Measurements from ENCODE around the gene TIMP4.

The TIMP4 gene

DNA sequence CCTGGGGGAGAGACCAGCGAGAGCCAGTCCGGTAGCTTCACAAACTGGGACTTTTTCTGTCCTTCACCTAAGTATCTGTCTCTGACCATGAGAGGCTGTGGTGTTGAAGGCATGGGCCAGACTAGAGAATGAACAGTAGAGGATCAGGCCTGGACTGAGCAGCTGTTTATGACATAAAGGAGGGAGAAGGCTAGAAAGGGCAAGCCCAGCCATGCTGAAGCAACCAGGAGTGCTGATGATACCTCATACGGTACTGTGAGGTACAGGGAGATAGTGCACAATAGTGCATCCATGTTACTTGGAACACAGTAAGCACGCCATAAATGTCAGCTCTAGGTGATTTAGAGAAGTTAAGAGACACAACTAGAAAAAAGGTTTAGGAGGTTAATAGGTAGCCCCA lies 22.6 kb upstream of the TIMP4 start:
- H3K4me3 ChIP-seq (ENCODE audit: low read length): no peak overlapping the region
- H3K27me3 ChIP-seq (ENCODE audit: control insufficient read depth, low read length): no peaks in the 10 kb centered on the region
- H3K9me3 ChIP-seq (ENCODE audit: control insufficient read depth, insufficient read depth, low read length): no peaks in the 10 kb centered on the region
- no peaks in the 10 kb centered on the region for H3K36me3 ChIP-seq (ENCODE audit: control insufficient read depth, low read length)
- TF ChIP-seq, protein P1, sequence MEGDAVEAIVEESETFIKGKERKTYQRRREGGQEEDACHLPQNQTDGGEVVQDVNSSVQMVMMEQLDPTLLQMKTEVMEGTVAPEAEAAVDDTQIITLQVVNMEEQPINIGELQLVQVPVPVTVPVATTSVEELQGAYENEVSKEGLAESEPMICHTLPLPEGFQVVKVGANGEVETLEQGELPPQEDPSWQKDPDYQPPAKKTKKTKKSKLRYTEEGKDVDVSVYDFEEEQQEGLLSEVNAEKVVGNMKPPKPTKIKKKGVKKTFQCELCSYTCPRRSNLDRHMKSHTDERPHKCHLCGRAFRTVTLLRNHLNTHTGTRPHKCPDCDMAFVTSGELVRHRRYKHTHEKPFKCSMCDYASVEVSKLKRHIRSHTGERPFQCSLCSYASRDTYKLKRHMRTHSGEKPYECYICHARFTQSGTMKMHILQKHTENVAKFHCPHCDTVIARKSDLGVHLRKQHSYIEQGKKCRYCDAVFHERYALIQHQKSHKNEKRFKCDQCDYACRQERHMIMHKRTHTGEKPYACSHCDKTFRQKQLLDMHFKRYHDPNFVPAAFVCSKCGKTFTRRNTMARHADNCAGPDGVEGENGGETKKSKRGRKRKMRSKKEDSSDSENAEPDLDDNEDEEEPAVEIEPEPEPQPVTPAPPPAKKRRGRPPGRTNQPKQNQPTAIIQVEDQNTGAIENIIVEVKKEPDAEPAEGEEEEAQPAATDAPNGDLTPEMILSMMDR (IDR thresholded peaks at IDR 0.05; ENCODE audit: low read depth, low read length, poor library complexity, severe bottlenecking): no peak
- no peaks in the 10 kb centered on the region for H3F3A ChIP-seq (ENCODE audit: control insufficient read depth, insufficient read depth)
- no peaks in the 10 kb centered on the region for H3K79me2 ChIP-seq (ENCODE audit: control insufficient read depth, low read length)
- peaks cover 6% of the 10 kb centered on the region for H3K4me1 ChIP-seq (ENCODE audit: control insufficient read depth, low read length)
- H3K4me2 ChIP-seq (ENCODE audit: low read length): no peak overlapping the region
- no peaks in the 10 kb centered on the region for H3K9me2 ChIP-seq (replicated peaks; ENCODE audit: control insufficient read depth, low read length)
- no peaks in the 10 kb centered on the region for H4K20me1 ChIP-seq (ENCODE audit: control insufficient read depth, insufficient read depth, low read depth, low read length)
- H3K27ac ChIP-seq (ENCODE audit: low read depth, low read length): no peak overlapping the region

DNA sequence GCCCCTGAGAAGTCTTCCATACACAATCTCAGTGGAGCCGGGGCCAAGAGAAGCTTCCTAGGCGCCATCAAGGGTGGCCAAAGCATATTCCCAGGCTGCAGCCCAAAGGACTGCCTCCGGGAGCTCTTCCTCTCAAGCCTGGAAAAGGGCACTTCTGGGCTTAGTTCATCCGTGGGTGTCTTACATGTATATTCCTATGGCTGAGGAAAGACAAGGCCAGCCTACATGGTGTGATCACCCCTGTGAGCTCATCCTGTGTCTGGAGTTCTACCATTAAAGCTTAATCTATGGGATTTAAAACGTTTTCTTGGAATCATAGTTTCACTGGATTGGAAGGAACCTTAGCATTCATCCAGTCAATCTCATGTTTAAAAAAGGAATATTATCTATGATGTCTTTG lies 21.9 kb upstream of the TIMP4 start:
- Histone ChIP-seq H3K9me2 (replicated peaks; ENCODE audit: control insufficient read depth, low read length) (no peaks in the 10 kb centered on the region), H3K27ac (ENCODE audit: low read depth, low read length) (no peak overlapping the region), H3K79me2 (ENCODE audit: control insufficient read depth, low read length) (no peaks in the 10 kb centered on the region), H3K4me2 (ENCODE audit: low read length) (no peak overlapping the region), H3K36me3 (ENCODE audit: control insufficient read depth, low read length) (no peaks in the 10 kb centered on the region), H3K27me3 (ENCODE audit: control insufficient read depth, low read length) (no peaks in the 10 kb centered on the region), H3K4me1 (ENCODE audit: control insufficient read depth, low read length) (peaks cover 6% of the 10 kb centered on the region), H3K4me3 (ENCODE audit: low read length) (no peak overlapping the region), H3K9me3 (ENCODE audit: control insufficient read depth, insufficient read depth, low read length) (no peaks in the 10 kb centered on the region), H4K20me1 (ENCODE audit: control insufficient read depth, insufficient read depth, low read depth, low read length) (no peaks in the 10 kb centered on the region), H3F3A (ENCODE audit: control insufficient read depth, insufficient read depth) (no peaks in the 10 kb centered on the region)
- no peak for TF ChIP-seq EZH2phosphoT487 (IDR thresholded peaks at IDR 0.05; ENCODE audit: borderline replicate concordance, low read length)
- TF ChIP-seq, protein P1 (IDR thresholded peaks at IDR 0.05; ENCODE audit: low read depth, low read length, poor library complexity, severe bottlenecking): no peak

DNA sequence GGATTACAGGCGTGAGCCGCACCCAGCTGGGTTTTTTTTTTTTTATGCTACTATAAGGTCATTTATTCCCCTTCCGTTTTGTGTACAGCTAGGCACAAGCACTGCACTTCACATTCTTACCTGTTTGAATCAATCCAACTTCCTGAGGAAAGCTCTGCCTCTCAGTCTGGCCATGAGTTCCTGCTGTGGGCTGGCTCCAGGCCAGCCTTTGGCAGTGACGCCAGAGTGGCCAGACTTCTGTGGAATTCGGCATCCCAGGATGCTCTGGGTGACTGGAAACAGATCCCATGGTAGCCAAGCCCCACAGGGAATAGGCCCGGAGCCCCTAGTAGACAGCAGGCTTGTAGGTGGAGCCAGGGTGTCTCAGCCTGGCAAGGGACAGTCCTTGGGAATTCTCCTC lies 21.5 kb upstream of the TIMP4 start:
- Histone ChIP-seq H4K20me1 (ENCODE audit: control insufficient read depth, insufficient read depth, low read depth, low read length) (no peaks in the 10 kb centered on the region), H3F3A (ENCODE audit: control insufficient read depth, insufficient read depth) (no peaks in the 10 kb centered on the region), H3K79me2 (ENCODE audit: control insufficient read depth, low read length) (no peaks in the 10 kb centered on the region), H3K4me3 (ENCODE audit: low read length) (no peak overlapping the region), H3K4me1 (ENCODE audit: control insufficient read depth, low read length) (peaks cover 6% of the 10 kb centered on the region), H3K9me2 (replicated peaks; ENCODE audit: control insufficient read depth, low read length) (no peaks in the 10 kb centered on the region), H3K4me2 (ENCODE audit: low read length) (no peak overlapping the region), H3K27me3 (ENCODE audit: control insufficient read depth, low read length) (no peaks in the 10 kb centered on the region), H3K9me3 (ENCODE audit: control insufficient read depth, insufficient read depth, low read length) (no peaks in the 10 kb centered on the region), H3K36me3 (ENCODE audit: control insufficient read depth, low read length) (no peaks in the 10 kb centered on the region), H3K27ac (ENCODE audit: low read depth, low read length) (no peak overlapping the region)
- no peak for TF ChIP-seq EZH2phosphoT487 (IDR thresholded peaks at IDR 0.05; ENCODE audit: borderline replicate concordance, low read length)
- TF ChIP-seq, protein P1 (IDR thresholded peaks at IDR 0.05; ENCODE audit: low read depth, low read length, poor library complexity, severe bottlenecking): no peak

GRCh38 chr3:12179441-12179840 lies 20.7 kb upstream of the TIMP4 start:
- H3K4me2 ChIP-seq (ENCODE audit: low read length): no peak overlapping the region
- no peaks in the 10 kb centered on the region for H3F3A ChIP-seq (ENCODE audit: control insufficient read depth, insufficient read depth)

More at GRCh38 chr3:12179441-12179840, 20.7 kb upstream of the TIMP4 start:
- H3K36me3 ChIP-seq (ENCODE audit: control insufficient read depth, low read length): no peaks in the 10 kb centered on the region
- no peaks in the 10 kb centered on the region for H3K79me2 ChIP-seq (ENCODE audit: control insufficient read depth, low read length)
- H4K20me1 ChIP-seq (ENCODE audit: control insufficient read depth, insufficient read depth, low read depth, low read length): no peaks in the 10 kb centered on the region
- H3K4me1 ChIP-seq (ENCODE audit: control insufficient read depth, low read length): peaks cover 6% of the 10 kb centered on the region
- H3K9me2 ChIP-seq (replicated peaks; ENCODE audit: control insufficient read depth, low read length): no peaks in the 10 kb centered on the region
- TF ChIP-seq, protein P1 (IDR thresholded peaks at IDR 0.05; ENCODE audit: low read depth, low read length, poor library complexity, severe bottlenecking): no peak
- no peak for TF ChIP-seq EZH2phosphoT487 (IDR thresholded peaks at IDR 0.05; ENCODE audit: borderline replicate concordance, low read length)
- H3K27me3 ChIP-seq (ENCODE audit: control insufficient read depth, low read length): no peaks in the 10 kb centered on the region
- no peak overlapping the region for H3K4me3 ChIP-seq (ENCODE audit: low read length)
- no peaks in the 10 kb centered on the region for H3K9me3 ChIP-seq (ENCODE audit: control insufficient read depth, insufficient read depth, low read length)
- H3K27ac ChIP-seq (ENCODE audit: low read depth, low read length): no peak overlapping the region

Measured in DOHH2 (cell line).